GM18507 (cell line): ENCODE results near the gene PDGFRB.

Experiments
- DNase-seq: peaks from one replicate; pipeline ENCODE4 v3.0.0; 2011; ENCODE audit warnings: low read depth; ENCODE audit not compliant: insufficient read length; ENCODE audit errors: extremely low spot score
- FAIRE-seq: peaks from 2 replicates; lab custom pipeline; 2011; peaks lifted over from hg19 to GRCh38; lab: Jason Lieb, UNC

The PDGFRB gene

GRCh38 chr5:150077060-150077459 lies 78.6 kb downstream of the PDGFRB start:
- no peak for DNase-seq
- FAIRE-seq = no peak

- FAIRE-seq (no peak), DNase-seq (no peak)
Observed at GRCh38 chr5:150075806-150076205, 79.8 kb downstream of the PDGFRB start.

- DNase-seq (no peak), FAIRE-seq (no peak)
Observed at GRCh38 chr5:150075233-150075632, 80.4 kb downstream of the PDGFRB start.

GRCh38 chr5:150073677-150074076 lies 82.0 kb downstream of the PDGFRB start:
- no peak for DNase-seq
- no peak for FAIRE-seq

GRCh38 chr5:150073086-150073625 lies 82.5 kb downstream of the PDGFRB start:
- FAIRE-seq (no peak), DNase-seq (no peak)

- DNase-seq = no peak
- FAIRE-seq = no peak
Observed at GRCh38 chr5:150070821-150071220, 84.8 kb downstream of the PDGFRB start.

DNA sequence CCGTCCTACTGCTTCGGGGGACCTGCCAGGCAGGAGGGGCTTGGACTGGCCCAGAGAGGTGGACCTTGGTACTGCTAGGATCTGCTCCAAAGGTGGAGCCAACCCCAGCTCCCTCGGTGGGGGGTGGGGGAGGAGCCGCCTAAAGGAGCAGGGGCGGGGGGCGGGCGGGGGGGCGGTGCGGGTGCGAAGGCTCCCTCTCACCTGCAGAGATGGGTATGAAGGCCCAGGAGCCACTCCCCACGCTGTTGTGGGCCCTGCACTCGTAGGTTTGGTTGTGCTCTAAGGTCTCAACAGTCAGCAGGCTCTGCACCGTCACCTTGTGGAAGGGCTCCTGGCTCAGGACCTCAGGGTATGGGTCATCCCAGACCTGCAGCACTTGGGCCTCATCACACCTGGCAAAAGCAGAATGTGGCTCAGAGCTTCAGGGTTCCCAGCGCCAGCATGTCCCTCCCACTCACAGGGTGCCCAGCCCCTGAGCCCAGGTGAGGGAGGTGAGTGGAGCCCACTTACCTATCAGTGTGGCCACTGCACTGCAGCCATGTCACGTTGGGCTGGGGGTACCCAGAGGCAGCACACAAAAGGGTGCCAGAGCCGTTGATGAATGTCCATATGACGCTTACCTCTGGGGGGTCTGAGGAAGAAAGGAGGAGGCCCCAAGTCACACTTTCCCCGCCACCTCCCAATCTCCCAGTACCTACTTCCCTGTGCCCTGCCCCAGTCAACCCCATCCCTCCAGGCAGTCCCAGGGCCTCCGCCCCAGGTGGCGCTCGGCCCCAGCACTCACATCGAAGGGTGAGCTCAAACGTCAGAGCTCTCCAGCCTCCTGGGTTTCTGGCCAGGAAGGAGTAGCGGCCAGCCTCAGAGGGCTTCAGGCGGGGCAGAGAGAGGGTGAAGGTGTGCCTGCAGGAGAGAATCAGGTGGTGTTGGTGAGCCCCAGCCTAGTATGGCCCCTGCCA lies 85.7 kb downstream of the PDGFRB start:
- FAIRE-seq (no peak), DNase-seq (no peak)

DNA sequence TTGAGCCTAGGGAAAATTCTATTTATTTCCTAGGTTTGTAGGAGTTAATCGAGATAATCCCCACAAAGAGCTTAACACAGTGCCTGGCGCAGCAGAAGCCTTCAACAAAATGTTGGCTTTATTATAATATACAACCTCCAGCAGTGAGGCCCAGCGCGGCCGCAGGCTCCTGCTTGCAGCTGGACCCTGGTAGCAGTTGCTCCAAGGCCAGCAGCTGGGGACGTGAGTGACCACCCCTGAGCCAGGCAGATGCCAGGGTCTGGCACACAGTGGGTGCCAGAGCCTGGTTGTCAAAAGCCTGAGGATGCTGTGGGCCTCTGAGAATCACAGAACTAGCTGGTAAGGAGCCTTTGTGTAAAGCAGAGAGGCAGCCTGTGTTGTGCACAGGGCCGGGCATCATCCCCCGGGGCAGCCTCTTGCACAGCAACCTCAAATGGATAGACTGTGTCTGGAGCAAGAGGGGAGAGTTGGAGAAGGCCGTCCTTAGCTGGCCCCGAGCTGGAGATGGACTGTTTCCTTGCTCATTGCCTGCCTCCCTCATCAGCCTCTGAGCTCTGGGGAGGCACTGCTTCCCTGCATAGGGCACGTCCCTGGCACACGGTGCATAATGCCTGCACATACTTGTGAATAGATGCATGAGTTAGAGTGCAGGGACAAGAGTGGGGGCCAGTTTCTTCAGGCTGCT lies 86.5 kb downstream of the PDGFRB start:
- DNase-seq (no peak), FAIRE-seq (no peak)

DNA sequence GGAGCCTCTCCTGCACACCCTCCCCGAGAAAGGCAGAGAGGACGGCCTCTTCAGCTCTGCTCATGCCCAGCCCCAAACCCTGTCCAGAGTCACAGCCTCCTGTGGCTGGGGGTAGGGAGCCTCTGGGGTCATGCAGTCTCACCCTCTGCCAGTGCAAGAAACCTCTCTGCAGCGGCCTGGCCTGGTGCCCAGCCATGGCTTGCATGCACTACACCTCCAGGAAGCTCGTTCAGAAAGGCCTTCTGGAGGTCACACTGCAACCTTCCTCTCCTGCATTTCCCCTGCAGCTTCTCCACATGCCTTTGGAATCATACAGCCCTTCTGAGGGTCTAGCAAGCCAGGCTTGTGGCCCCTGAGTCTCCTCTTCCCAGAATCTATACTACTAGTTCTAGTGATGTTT lies 87.2 kb downstream of the PDGFRB start:
- DNase-seq (no peak), FAIRE-seq (no peak)

GRCh38 chr5:150068071-150068470 lies 87.6 kb downstream of the PDGFRB start:
- no peak for FAIRE-seq

DNA sequence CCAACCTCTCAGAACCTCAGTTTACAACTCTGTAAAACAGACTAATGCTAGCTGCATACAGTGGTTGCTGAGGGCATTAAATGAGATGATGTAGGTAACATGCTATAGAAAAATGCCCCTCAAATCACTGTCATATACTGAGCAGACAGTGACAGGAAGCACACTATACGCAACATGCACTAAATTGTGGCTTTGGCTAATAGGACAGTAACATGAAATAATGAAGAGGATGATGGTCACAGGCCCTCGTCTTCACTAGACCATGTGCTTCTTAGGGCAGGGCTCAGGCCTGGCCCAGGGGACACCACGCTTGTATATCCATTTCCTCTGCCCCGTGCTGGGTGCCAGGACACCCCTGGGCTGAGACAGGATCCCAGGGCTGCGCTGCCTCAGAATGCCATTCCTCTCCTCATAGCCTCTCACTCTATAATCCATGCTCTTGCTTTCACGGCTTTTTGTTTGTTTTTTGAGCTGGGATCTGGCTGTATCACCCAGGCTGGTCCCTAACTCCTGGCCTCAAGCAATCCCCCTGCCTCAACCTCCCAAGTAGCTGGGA lies 88.2 kb downstream of the PDGFRB start:
- DNase-seq (no peak), FAIRE-seq (no peak)

More at GRCh38 chr5:150068071-150068470, 87.6 kb downstream of the PDGFRB start:
- no peak for DNase-seq

- FAIRE-seq (no peak), DNase-seq (no peak)
Observed at GRCh38 chr5:150066901-150067396, 88.7 kb downstream of the PDGFRB start.

GRCh38 chr5:150066436-150066835 lies 89.2 kb downstream of the PDGFRB start:
- DNase-seq (no peak), FAIRE-seq (no peak)

GRCh38 chr5:150065886-150066285 lies 89.8 kb downstream of the PDGFRB start:
- FAIRE-seq = no peak
- DNase-seq = no peak

DNA sequence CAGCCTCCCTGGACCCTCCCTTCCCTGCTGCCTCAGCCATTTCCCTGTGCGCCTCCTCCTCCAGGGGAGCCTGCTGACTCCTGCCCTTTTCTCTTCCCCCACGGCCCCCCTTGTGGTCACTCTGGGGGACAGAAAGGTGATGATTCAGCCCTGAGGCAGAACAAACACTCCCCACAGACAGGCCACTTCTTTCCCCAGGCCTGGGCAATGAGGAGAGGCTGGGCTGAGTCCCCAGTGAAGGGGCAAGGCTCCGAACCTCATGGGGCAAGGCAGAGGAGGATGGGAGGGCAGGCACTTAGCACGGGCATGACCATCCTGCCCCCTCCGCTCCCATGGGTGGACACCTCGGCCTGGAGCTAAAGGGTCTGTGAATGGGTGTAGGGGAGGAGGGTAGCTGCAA lies 90.3 kb downstream of the PDGFRB start:
- no peak for DNase-seq

DNA sequence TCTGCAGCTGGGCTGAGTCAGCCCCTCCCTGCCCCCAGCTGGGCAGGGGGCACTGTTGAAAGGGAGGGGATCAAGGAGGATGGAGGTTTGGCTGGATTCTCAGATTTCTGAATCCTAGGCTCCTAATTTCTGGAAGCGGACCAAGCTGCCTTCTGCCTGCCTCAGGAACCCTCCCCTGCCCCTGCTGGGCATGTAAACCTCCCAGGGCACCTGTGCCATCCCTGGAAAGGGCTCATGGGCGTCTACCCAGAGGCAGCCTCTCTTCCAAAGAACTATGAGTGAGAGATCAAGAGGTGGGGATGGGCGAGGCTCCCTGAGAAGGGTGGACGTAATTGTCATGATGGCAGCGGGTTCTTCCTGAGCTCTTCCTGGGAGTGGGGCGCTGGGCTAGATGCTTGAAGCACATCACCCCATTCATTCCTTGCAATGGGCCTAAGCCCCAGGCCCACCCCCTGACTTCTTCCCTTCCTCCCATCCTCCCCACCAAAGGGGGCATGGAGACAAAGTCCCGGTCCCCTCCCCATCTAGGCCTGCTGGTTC lies 90.9 kb downstream of the PDGFRB start:
- no peak for FAIRE-seq
- DNase-seq = no peak

More for the DNA sequence above, 90.3 kb downstream of the PDGFRB start:
- FAIRE-seq = no peak
